Measurements from ENCODE around the gene FAF1.

Gene FAF1

DNA sequence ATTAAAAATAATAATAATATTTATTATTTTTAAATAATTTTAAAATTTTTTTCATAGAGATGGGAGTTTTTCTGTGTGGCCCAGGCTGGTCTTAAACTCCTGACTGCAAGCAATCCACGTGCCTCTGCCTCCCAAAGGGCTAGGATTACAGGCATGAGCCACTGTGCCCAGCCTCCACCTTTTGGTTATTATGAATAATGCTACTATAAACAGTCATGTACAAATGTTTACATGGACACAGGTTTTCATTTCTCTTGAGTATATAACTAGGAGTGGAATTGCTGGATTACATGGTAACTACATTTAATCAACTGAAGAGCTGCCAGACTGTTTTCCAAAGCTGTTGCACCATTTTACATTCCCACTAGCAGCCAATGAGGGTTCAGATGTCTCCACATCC, 433.6 kb downstream of the FAF1 start:
- Histone ChIP-seq H2AK5ac (ENCODE audit: low read length) (no peak overlapping the region), H3K4me1 (ENCODE audit: control insufficient read depth in 1 of 2, insufficient read depth in 2 of 2, low read length in 2 of 2) (no peaks in the 10 kb centered on the region), H3K79me1 (ENCODE audit: low read length) (no peaks in the 10 kb centered on the region), H3K9me3 (ENCODE audit: insufficient read depth, low read depth, low read length) (no peaks in the 10 kb centered on the region), H3K23ac (ENCODE audit: low read length) (no peak overlapping the region), H4K12ac (ENCODE audit: low read depth, low read length) (no peak overlapping the region), H3K36me3 (ENCODE audit: control insufficient read depth in 1 of 2, insufficient read depth in 2 of 2, low read length in 2 of 2) (no peaks in the 10 kb centered on the region), H4K91ac (ENCODE audit: low read depth, low read length) (no peak overlapping the region), H3K4ac (ENCODE audit: low read depth, low read length) (no peak overlapping the region), H3K79me2 (ENCODE audit: control insufficient read depth, insufficient read depth, low read length, poor library complexity) (no peaks in the 10 kb centered on the region), H4K8ac (ENCODE audit: low read depth, low read length) (no peak overlapping the region), H3K18ac (ENCODE audit: low read length) (no peak overlapping the region), H3K4me3 (ENCODE audit: low read depth, low read length) (no peak overlapping the region), H3K4me2 (ENCODE audit: low read length) (no peak overlapping the region), H2BK12ac (ENCODE audit: low read length) (no peak overlapping the region), H2AFZ (ENCODE audit: insufficient read depth, low read length, poor library complexity) (no peak overlapping the region), H3K27ac (ENCODE audit: low read depth, low read length) (no peak overlapping the region), H2BK5ac (ENCODE audit: low read depth, low read length, poor library complexity) (no peak overlapping the region), H3K14ac (ENCODE audit: low read length) (no peak overlapping the region), H3K9ac (ENCODE audit: low read length) (no peak overlapping the region), H2BK120ac (ENCODE audit: insufficient read depth, low read length, poor library complexity) (no peak overlapping the region), H3K27me3 (ENCODE audit: insufficient read depth, low read length) (no peaks in the 10 kb centered on the region)
- no peak for DNase-seq
- no CpG with 5 or more reads among the region's 1 CpG for WGBS (ENCODE audit: extremely low coverage, insufficient coverage, insufficient read length)

DNA sequence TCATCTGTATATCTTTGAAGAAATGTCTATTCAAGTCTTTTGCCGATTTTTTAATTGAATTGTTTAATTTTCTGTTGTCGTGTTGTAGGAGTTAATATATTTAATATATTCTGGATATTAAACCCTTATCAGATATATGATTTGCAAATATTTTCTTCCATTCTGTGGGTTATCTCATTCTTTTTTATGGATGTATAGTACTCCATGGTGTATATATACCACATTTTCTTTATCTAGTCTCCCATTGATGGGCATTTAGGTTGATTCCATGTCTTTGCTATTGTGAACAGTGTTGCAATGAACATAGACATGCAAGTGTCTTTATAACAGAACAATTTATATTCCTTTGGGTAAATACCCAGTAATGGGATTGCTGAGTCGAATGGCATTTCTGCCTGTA, 436.5 kb downstream of the FAF1 start:
- no peak overlapping the region for H4K91ac ChIP-seq (ENCODE audit: low read depth, low read length)
- no peak for DNase-seq
- no peak overlapping the region for H3K18ac ChIP-seq (ENCODE audit: low read length)
- H3K4me3 ChIP-seq (ENCODE audit: low read depth, low read length): no peak overlapping the region
- H2BK120ac ChIP-seq (ENCODE audit: insufficient read depth, low read length, poor library complexity): no peak overlapping the region
- no peak overlapping the region for H2AFZ ChIP-seq (ENCODE audit: insufficient read depth, low read length, poor library complexity)
- no peak overlapping the region for H3K4me2 ChIP-seq (ENCODE audit: low read length)
- no peak overlapping the region for H3K4ac ChIP-seq (ENCODE audit: low read depth, low read length)
- H3K79me2 ChIP-seq (ENCODE audit: control insufficient read depth, insufficient read depth, low read length, poor library complexity): no peaks in the 10 kb centered on the region
- no peak overlapping the region for H2BK5ac ChIP-seq (ENCODE audit: low read depth, low read length, poor library complexity)
- no peaks in the 10 kb centered on the region for H3K4me1 ChIP-seq (ENCODE audit: control insufficient read depth in 1 of 2, insufficient read depth in 2 of 2, low read length in 2 of 2)
- no peak overlapping the region for H4K12ac ChIP-seq (ENCODE audit: low read depth, low read length)
- H3K14ac ChIP-seq (ENCODE audit: low read length): no peak overlapping the region
- H3K79me1 ChIP-seq (ENCODE audit: low read length): no peaks in the 10 kb centered on the region
- H3K36me3 ChIP-seq (ENCODE audit: control insufficient read depth in 1 of 2, insufficient read depth in 2 of 2, low read length in 2 of 2): no peaks in the 10 kb centered on the region
- no peak overlapping the region for H2AK5ac ChIP-seq (ENCODE audit: low read length)
- no peak overlapping the region for H2BK12ac ChIP-seq (ENCODE audit: low read length)
- no peaks in the 10 kb centered on the region for H3K27me3 ChIP-seq (ENCODE audit: insufficient read depth, low read length)
- no peak overlapping the region for H3K9ac ChIP-seq (ENCODE audit: low read length)
- H3K23ac ChIP-seq (ENCODE audit: low read length): no peak overlapping the region
- no peaks in the 10 kb centered on the region for H3K9me3 ChIP-seq (ENCODE audit: insufficient read depth, low read depth, low read length)
- WGBS (ENCODE audit: extremely low coverage, insufficient coverage, insufficient read length): no CpG with 5 or more reads among the region's 3 CpGs
- H4K8ac ChIP-seq (ENCODE audit: low read depth, low read length): no peak overlapping the region
- H3K27ac ChIP-seq (ENCODE audit: low read depth, low read length): no peak overlapping the region

DNA sequence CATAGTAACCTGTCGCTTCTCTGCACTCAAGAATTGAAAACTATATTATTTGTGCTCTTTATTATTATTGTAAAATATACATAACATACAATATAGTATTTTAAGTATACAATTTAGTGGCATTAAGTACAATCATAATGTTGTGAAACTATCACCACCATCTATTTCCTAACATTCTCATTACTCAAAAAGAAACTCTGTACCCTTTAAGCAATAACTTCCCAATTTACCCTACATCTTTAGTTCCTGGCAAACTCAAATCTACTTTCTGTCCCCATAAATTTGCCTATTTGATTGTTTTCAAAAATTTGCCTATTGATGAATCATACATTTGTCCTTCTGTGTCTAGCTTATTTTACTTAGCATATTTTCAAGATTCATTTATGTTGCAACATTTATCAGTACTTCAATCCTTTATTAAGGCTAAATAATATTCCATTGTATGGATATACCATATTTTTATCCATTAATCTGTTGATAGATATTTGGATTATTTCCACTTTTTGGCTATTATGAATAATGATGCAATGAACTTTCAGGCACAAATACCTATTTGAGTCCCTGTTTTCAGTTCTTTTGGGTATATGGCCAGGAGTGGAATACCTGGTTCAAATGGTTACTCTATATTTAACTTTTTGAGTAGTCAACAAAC, 437.2 kb downstream of the FAF1 start:
- H4K91ac ChIP-seq (ENCODE audit: low read depth, low read length): no peak overlapping the region
- H4K12ac ChIP-seq (ENCODE audit: low read depth, low read length): no peak overlapping the region
- H3K36me3 ChIP-seq (ENCODE audit: control insufficient read depth in 1 of 2, insufficient read depth in 2 of 2, low read length in 2 of 2): no peaks in the 10 kb centered on the region
- H2AK5ac ChIP-seq (ENCODE audit: low read length): no peak overlapping the region
- no peak overlapping the region for H2AFZ ChIP-seq (ENCODE audit: insufficient read depth, low read length, poor library complexity)
- no peak overlapping the region for H4K8ac ChIP-seq (ENCODE audit: low read depth, low read length)
- DNase-seq: no peak
- no peak overlapping the region for H3K27ac ChIP-seq (ENCODE audit: low read depth, low read length)
- no peaks in the 10 kb centered on the region for H3K9me3 ChIP-seq (ENCODE audit: insufficient read depth, low read depth, low read length)
- no peak overlapping the region for H3K4ac ChIP-seq (ENCODE audit: low read depth, low read length)
- H2BK5ac ChIP-seq (ENCODE audit: low read depth, low read length, poor library complexity): no peak overlapping the region
- no peak overlapping the region for H3K9ac ChIP-seq (ENCODE audit: low read length)
- H3K79me2 ChIP-seq (ENCODE audit: control insufficient read depth, insufficient read depth, low read length, poor library complexity): no peaks in the 10 kb centered on the region
- H2BK12ac ChIP-seq (ENCODE audit: low read length): no peak overlapping the region
- H2BK120ac ChIP-seq (ENCODE audit: insufficient read depth, low read length, poor library complexity): no peak overlapping the region
- no peaks in the 10 kb centered on the region for H3K27me3 ChIP-seq (ENCODE audit: insufficient read depth, low read length)
- H3K4me2 ChIP-seq (ENCODE audit: low read length): no peak overlapping the region
- no peak overlapping the region for H3K23ac ChIP-seq (ENCODE audit: low read length)
- no peak overlapping the region for H3K4me3 ChIP-seq (ENCODE audit: low read depth, low read length)
- WGBS (ENCODE audit: extremely low coverage, insufficient coverage, insufficient read length): no CpG with 5 or more reads among the region's 1 CpG
- no peaks in the 10 kb centered on the region for H3K4me1 ChIP-seq (ENCODE audit: control insufficient read depth in 1 of 2, insufficient read depth in 2 of 2, low read length in 2 of 2)
- H3K14ac ChIP-seq (ENCODE audit: low read length): no peak overlapping the region
- H3K18ac ChIP-seq (ENCODE audit: low read length): no peak overlapping the region
- H3K79me1 ChIP-seq (ENCODE audit: low read length): no peaks in the 10 kb centered on the region

DNA sequence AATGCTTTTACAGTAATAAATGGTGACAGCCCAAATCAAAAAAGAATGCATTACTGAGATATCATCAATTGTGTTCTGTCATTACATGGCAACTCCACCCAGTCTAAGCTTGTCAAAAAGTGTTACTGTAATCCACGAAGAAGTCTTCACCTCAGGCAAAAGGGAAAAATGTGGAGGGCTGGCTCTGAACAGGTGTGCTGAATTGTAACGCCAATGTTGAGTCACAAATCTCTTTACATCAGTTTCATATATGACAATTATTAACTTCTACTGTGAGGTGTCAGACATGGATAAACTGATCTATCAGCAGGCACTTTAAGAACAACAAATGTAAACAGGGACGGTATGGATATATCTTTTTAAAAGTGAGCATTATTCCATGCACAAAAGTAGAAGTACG, 438.4 kb downstream of the FAF1 start:
- H3K79me2 ChIP-seq (ENCODE audit: control insufficient read depth, insufficient read depth, low read length, poor library complexity): no peaks in the 10 kb centered on the region
- H4K8ac ChIP-seq (ENCODE audit: low read depth, low read length): no peak overlapping the region
- H3K27me3 ChIP-seq (ENCODE audit: insufficient read depth, low read length): no peaks in the 10 kb centered on the region
- H3K79me1 ChIP-seq (ENCODE audit: low read length): no peaks in the 10 kb centered on the region
- H2BK12ac ChIP-seq (ENCODE audit: low read length): no peak overlapping the region
- H3K18ac ChIP-seq (ENCODE audit: low read length): no peak overlapping the region
- WGBS (ENCODE audit: extremely low coverage, insufficient coverage, insufficient read length): no CpG with 5 or more reads among the region's 4 CpGs
- no peaks in the 10 kb centered on the region for H3K36me3 ChIP-seq (ENCODE audit: control insufficient read depth in 1 of 2, insufficient read depth in 2 of 2, low read length in 2 of 2)
- no peak overlapping the region for H4K12ac ChIP-seq (ENCODE audit: low read depth, low read length)
- no peak overlapping the region for H3K4ac ChIP-seq (ENCODE audit: low read depth, low read length)
- no peak overlapping the region for H3K4me3 ChIP-seq (ENCODE audit: low read depth, low read length)
- H3K9ac ChIP-seq (ENCODE audit: low read length): no peak overlapping the region
- no peak overlapping the region for H3K27ac ChIP-seq (ENCODE audit: low read depth, low read length)
- no peak for DNase-seq
- no peak overlapping the region for H2AK5ac ChIP-seq (ENCODE audit: low read length)
- no peak overlapping the region for H3K4me2 ChIP-seq (ENCODE audit: low read length)
- H4K91ac ChIP-seq (ENCODE audit: low read depth, low read length): no peak overlapping the region
- no peaks in the 10 kb centered on the region for H3K9me3 ChIP-seq (ENCODE audit: insufficient read depth, low read depth, low read length)
- H2BK5ac ChIP-seq (ENCODE audit: low read depth, low read length, poor library complexity): no peak overlapping the region
- H3K23ac ChIP-seq (ENCODE audit: low read length): no peak overlapping the region
- H3K14ac ChIP-seq (ENCODE audit: low read length): no peak overlapping the region
- H2AFZ ChIP-seq (ENCODE audit: insufficient read depth, low read length, poor library complexity): no peak overlapping the region
- H2BK120ac ChIP-seq (ENCODE audit: insufficient read depth, low read length, poor library complexity): no peak overlapping the region
- H3K4me1 ChIP-seq (ENCODE audit: control insufficient read depth in 1 of 2, insufficient read depth in 2 of 2, low read length in 2 of 2): no peaks in the 10 kb centered on the region
